GM12874 (cell line): ENCODE results near the gene NUP85.

Experiments
- CTCF ChIP-seq: IDR thresholded peaks from 2 replicates; pipeline ENCODE4 v1.5.1; 2011; ENCODE audit warnings: low read depth, mild to moderate bottlenecking, control low read depth, low read length, moderate library complexity; ENCODE audit not compliant: insufficient read depth

The NUP85 gene

GRCh38 chr17:75270966-75271232, 65.4 kb downstream of the NUP85 start, which contains the start of gene MIF4GD:
TSS of gene MIF4GD (minus strand) at chr17:75271231. CDS start at chr17:75270195, 1,036 bp downstream.
- TF ChIP-seq CTCF, result no peak

DNA sequence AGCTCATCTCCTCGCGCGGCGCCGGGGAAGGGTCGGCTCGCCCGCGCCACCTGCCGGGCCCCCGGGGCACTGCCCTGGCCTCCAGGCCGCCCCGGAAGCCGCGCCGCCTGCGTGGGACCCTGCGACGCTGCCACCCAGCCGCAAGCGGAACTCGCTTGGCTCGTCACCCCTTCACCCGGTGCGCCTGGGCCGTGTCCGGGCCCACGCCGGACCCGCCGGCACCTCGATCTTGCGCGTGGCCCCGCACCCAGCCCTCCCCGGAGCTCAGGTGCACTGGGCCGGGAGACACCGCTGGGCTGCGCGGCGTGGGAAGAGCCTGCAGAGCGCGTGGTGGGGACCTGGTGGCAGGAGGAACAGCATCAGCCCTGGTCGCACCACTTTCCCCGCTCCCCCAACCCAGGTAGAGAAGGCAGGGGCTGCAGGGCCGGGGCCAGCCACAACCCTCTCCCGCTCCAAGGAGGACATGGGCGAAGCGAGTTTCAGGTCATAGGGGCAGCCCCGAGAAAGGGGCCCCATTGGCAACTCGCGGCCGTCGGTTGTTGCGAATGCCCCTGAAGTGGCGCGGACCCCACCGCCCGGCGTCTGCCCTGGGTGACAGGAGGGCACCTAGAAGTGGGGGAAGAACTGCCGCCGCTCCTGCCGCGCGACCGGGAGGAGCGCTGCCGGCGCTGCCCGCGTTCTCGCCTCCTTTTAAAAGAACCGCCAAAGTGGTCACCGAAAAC, 65.9 kb downstream of the NUP85 start:
- TF ChIP-seq CTCF, result peak; percentile 85

DNA sequence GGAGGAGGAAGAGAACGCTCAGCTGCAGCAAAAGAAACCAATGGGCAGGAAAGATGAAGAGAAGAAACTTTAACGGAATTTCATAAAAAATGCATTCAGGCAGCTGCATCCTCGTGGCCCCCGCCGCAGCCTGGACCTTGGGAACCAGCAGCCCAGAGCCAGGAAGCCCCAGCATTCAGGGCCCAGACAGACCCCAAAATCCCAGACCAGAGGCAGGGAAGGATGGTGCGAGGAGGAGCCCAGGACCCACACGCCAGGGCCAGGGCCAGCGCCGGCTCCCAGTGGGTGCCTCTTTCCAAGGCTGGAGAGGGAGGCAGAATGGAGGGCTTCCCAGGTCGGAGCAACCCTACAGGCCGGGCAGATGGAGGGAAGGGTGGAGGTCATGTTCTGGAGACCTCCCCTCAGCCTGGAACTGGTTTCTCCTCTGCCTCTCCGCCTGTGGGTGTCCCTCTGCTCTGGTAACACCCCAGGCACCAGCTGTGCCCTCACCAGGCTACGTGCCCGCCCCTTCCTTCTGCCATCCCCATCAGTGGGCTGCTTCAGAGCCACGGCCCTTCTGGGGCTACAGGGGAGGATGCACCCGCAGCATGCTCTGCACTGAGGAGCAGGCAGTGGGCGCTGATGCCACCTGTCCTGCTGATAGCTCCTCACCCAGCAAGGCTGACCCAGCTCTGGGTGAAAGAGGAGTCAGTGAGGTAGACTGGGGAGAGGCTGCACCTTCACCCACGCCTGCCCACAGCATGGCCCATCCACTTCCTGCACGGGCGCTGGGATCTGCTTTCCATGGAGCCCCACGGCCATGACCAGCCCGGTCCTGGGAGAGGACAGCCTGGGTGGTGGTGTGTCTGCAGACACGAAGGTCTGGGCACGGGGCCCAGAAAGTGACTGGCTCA, 66.7 kb downstream of the NUP85 start:
- TF ChIP-seq CTCF, result peak; percentile 18; the same call in 1 of the 2 replicates

DNA sequence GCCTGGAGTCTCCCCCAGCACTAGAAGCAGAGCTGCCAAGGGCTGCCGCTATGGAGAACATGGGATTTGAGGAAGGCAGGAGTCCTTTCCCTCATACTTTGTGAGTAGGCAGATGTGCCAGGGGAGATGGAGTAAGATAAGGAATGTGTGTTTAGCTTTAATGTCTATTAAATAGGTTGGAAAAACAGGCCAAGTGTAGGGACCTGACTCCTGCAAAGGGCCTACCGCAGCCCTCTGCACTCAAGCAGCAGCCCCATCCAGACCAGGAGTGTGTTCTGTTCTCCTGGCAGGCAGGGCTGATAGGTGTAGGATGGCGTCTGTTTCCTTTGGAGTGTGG, 67.3 kb downstream of the NUP85 start:
- TF ChIP-seq CTCF, result no peak

DNA sequence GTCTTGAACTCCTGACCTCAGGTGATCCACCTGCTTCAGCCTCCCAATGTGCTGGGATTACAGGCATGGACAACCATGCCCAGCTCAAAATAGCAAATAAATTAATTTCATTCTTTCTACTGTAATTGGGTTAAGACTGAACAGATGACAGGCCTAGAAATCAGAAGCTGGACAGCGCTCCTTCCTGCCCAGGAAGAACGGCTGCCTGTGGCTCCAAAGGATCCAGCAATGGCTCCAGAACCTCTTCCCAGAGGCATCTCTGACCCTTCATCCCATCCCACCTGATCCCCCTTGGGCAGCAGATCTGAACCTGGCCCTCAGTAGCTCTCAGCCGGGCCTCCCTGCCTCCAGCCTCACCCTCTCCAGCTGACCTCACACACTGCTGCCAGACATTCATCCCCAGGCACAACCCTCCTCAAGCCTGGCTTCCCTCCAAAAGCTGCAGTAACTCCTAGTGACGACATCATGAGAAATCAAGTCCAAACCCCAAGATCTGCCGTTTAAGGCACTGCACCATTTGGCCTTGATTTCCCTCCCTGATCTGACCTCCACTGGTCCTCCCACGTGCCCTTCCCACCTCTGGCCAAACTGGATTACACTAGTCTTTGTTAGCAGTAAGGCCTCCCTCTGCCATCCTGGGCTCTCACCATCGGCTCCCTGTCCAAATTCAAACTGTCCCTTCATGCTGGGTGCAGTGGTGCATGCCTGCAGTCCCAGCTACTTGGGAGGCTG, 68.7 kb downstream of the NUP85 start:
- no peak for TF ChIP-seq CTCF

GRCh38 chr17:75277664-75278071, 72.2 kb downstream of the NUP85 start:
- no peak for TF ChIP-seq CTCF

DNA sequence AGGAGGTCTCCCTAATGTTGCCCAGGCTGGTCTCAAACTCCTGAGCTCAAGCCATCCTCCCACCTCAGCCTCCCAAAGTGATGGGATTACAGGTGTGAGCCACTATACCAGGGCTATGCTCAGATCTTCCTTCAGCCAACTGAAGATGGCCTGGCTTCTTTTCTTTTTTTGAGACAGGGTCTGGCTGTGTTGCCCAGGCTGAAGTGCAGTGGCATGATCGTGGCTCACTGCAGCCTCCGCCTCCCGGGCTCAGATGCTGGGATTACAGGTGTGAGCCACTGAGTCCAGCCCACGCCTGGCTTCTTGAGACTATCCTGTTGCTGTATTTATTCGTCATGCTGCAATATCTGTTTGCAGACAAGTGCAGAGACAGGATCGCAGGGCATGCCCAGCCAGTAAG, 79.6 kb downstream of the NUP85 start:
- TF ChIP-seq CTCF, result no peak
